ENCODE measurements around the gene HS3ST3B1.

DNA sequence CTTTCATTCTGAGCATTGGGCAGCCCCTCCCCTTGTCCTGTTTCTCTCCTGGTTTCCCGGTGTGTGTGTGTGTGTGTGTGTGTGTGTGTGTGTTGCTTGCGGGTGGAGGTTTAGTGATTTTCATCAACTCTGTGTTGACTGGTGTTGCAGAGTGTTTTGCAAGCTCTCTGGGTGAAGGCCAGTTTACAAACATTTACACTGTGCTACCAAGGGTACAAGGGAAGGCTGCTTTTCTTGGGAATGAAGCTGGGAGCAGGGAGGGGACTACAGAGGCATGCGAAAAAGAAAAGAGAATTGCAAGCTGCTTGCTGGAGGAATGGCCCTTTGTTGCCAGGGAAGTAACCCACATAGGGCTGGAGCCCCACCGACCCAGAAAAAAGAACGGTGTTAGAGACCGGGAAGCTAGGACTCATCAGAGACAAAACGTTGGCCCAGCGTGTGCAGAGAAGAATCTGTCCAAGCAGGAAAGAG, 29.6 kb downstream of the HS3ST3B1 start:
- TF ChIP-seq CTCF (IDR thresholded peaks at IDR 0.05) (no peak), POLR2A (IDR thresholded peaks at IDR 0.05) (no peak)
